HepG2 (cell line): Measurements from ENCODE around the gene PEAK3. TPM values are rescaled to one million over a fixed set of nuclear protein-coding genes. Genes with fewer than 3 reads are reported as not detected.

Experiments
- ATAC-seq: fragments of 200-7000 bp; cut with Tn5 transposase; 3 replicates; pipeline ENCODE4 v1.9.1; 2020; ENCODE audit warnings: mild to moderate bottlenecking, moderate library complexity
- BruUV-seq: library from RNA; stranded (reverse); fragments of 400-500 nt; replicated peaks from 2 replicates; lab custom pipeline; 2021; lab: Mats Ljungman, UMichigan
- CTCF ChIA-PET: fragments of 300-600 bp; formaldehyde crosslinking; extraction: SDS; loops from one replicate; lab custom pipeline; 2021; ENCODE audit warnings: low total read pairs, inconsistent platforms, low intra/inter-chr PET ratio; lab: Yijun Ruan, JAX
- POLR2A ChIA-PET: fragments of 350-600 bp; sonication (Branson Sonifier 250); formaldehyde crosslinking; loops from one replicate; lab custom pipeline; 2020; ENCODE audit warnings: antibody characterized with exemption, inconsistent platforms; lab: Yijun Ruan, JAX
- DNase-seq: peaks from one replicate; pipeline ENCODE4 v3.0.0-alpha.2; 2015; ENCODE audit warnings: low spot score
- FAIRE-seq: peaks from 3 replicates; lab custom pipeline; 2011; peaks lifted over from hg19 to GRCh38; lab: Jason Lieb, UNC
- H2AFZ ChIP-seq: one replicate; pipeline ENCODE4 v1.6.1; 2011; ENCODE audit warnings: low read length, inconsistent platforms
- H3K27ac ChIP-seq: fragments of 300-600 bp; 3 replicates; pipeline ENCODE4 v1.8.0; 2011; ENCODE audit warnings: mixed run types, mild to moderate bottlenecking, mixed read lengths, low read length, inconsistent platforms; ENCODE audit not compliant: insufficient read depth; ENCODE audit errors: extremely low read length
- H3K27me3 ChIP-seq, 2 experiments: fragments of 200-600 bp in 1 of 2; 2 replicates in 1 of 2; 3 replicates in 1 of 2; pipeline versions ENCODE4 v1.6.0 to v1.8.0; 2011; ENCODE audit warnings: low read length in 2 of 2, mild to moderate bottlenecking in 2 of 2, moderate library complexity in 2 of 2, inconsistent platforms in 1 of 2; ENCODE audit not compliant: insufficient read depth in 2 of 2, control insufficient read depth in 1 of 2
- H3K36me3 ChIP-seq, 2 experiments: fragments of 200-600 bp in 1 of 2; replicated peaks in 1 of 2; 2 replicates in 1 of 2; 3 replicates in 1 of 2; pipeline versions ENCODE4 v1.5.1 to v1.8.0; 2011; ENCODE audit warnings: low read length in 2 of 2, inconsistent platforms in 1 of 2; ENCODE audit not compliant: insufficient read depth in 2 of 2, control insufficient read depth in 1 of 2
- H3K4me1 ChIP-seq: 2 replicates; pipeline ENCODE4 v1.5.1; 2012; ENCODE audit warnings: low read length, inconsistent platforms; ENCODE audit not compliant: insufficient read depth
- H3K4me2 ChIP-seq: 2 replicates; pipeline ENCODE4 v1.6.0; 2011; ENCODE audit warnings: low read depth, low read length, inconsistent platforms
- H3K4me3 ChIP-seq, 3 experiments: fragments of 200-600 bp in 1 of 3; sonication (generic), shearing (Covaris generic) in 1 of 3; replicated peaks in 1 of 3; 2 replicates each; pipeline ENCODE4 v1.5.1; 2011 to 2016; ENCODE audit warnings: low read length in 3 of 3, inconsistent platforms in 2 of 3, low read depth in 2 of 3, mild to moderate bottlenecking in 2 of 3, control low read depth in 1 of 3, mixed read lengths in 1 of 3; ENCODE audit not compliant: insufficient read depth in 1 of 3
- H3K79me2 ChIP-seq: one replicate; pipeline ENCODE4 v1.6.1; 2011; ENCODE audit warnings: low read length, inconsistent platforms; ENCODE audit not compliant: insufficient read depth
- H3K9ac ChIP-seq: 2 replicates; pipeline ENCODE4 v1.6.0; 2011; ENCODE audit warnings: mild to moderate bottlenecking, low read depth, low read length, inconsistent platforms; ENCODE audit not compliant: insufficient read depth
- H3K9me3 ChIP-seq: 2 replicates; pipeline ENCODE4 v1.5.1; 2012; ENCODE audit warnings: mild to moderate bottlenecking, low read length
- H4K20me1 ChIP-seq: 2 replicates; pipeline ENCODE4 v1.6.0; 2011; ENCODE audit warnings: inconsistent platforms, mild to moderate bottlenecking, low read length, moderate library complexity; ENCODE audit not compliant: insufficient read depth
- AGO2 ChIP-seq: fragments of 200-400 bp; formaldehyde crosslinking; optimal IDR thresholded peaks from 2 replicates; pipeline ENCODE3; 2017; ENCODE audit warnings: mild to moderate bottlenecking, low read depth, low read length, moderate library complexity
- FOXM1 ChIP-seq: sonication (generic); formaldehyde crosslinking; IDR thresholded peaks from 2 replicates; pipeline ENCODE4 v1.5.0; 2020; ENCODE audit warnings: missing genetic modification reagents
- GABPA ChIP-seq, 2 experiments: IDR thresholded peaks; 2 replicates each; pipeline ENCODE4 v1.6.1; 2011 to 2016; ENCODE audit warnings: low read depth in 2 of 2, low read length in 1 of 2, missing biosample characterization in 1 of 2, missing genetic modification characterization in 1 of 2
- HNRNPL ChIP-seq: fragments of 200-400 bp; formaldehyde crosslinking; IDR thresholded peaks from 2 replicates; pipeline ENCODE4 v1.6.1; 2017; ENCODE audit warnings: mild to moderate bottlenecking, low read depth, low read length
- JDP2 ChIP-seq: sonication (generic); formaldehyde crosslinking; IDR thresholded peaks from 2 replicates; pipeline ENCODE4 v1.8.1; 2022; ENCODE audit warnings: missing genetic modification reagents, borderline replicate concordance
- RBFOX2 ChIP-seq: fragments of 200-400 bp; formaldehyde crosslinking; IDR thresholded peaks from 2 replicates; pipeline ENCODE4 v1.6.1; 2017; ENCODE audit warnings: low read depth, mild to moderate bottlenecking, low read length
- RFX5 ChIP-seq: IDR thresholded peaks from 2 replicates; pipeline ENCODE4 v1.6.1; 2011; ENCODE audit warnings: low read depth, low read length, improper control_type of control experiment
- XRCC5 ChIP-seq: fragments of 200-400 bp; formaldehyde crosslinking; optimal IDR thresholded peaks from 2 replicates; pipeline ENCODE3; 2017; ENCODE audit warnings: mild to moderate bottlenecking, low read length
- ZNF264 ChIP-seq: sonication (generic); formaldehyde crosslinking; IDR thresholded peaks from 2 replicates; pipeline ENCODE4 v1.4.0; 2020; ENCODE audit warnings: missing genetic modification reagents
- ZNF557 ChIP-seq: sonication (generic); formaldehyde crosslinking; IDR thresholded peaks from 2 replicates; pipeline ENCODE4 v1.4.0; 2020; ENCODE audit warnings: missing genetic modification reagents
- ZNF891 ChIP-seq: sonication (generic); formaldehyde crosslinking; IDR thresholded peaks from 2 replicates; pipeline ENCODE4 v1.5.0; 2020; ENCODE audit warnings: mild to moderate bottlenecking, missing genetic modification reagents
- WGBS: methylation state at CpG from one replicate; pipeline ENCODE4 v1.1.6; 2017; ENCODE audit warnings: low lambda C conversion rate; 5-methylcytosine and 5-hydroxymethylcytosine counted together
- in situ Hi-C: cut with HindIII; loops from 2 replicates; pipeline ENCODE4 v1.10.0; 2017; ENCODE audit warnings: low pct_unique_long_range_greater_than_20kb; ENCODE audit not compliant: extremely low pct_ligation_motif_present
- intact Hi-C: fragments of 100-400 bp; cut with micrococcal nuclease; formaldehyde crosslinking; loops from one replicate; pipeline ENCODE4 v1.10.0; 2022; ENCODE audit not compliant: unreplicated experiment
- polyA plus RNA-seq, 8 experiments: library from polyadenylated mRNA; depleted of rRNA in 3 of 8; stranded (reverse) in 7 of 8; unstranded in 1 of 8; fragments of >200 nt; fragmentation: Illumina TruSeq in 4 of 8; extraction: Trizol in 4 of 8; gene quantifications; 2 replicates each; pipeline versions ENCODE4 v1.2.1 to v1.2.3, GENCODE V29; 2011 to 2016; ENCODE audit warnings: low read depth in 4 of 8, missing spikeins in 1 of 8, mixed read lengths in 1 of 8; ENCODE audit not compliant: insufficient read depth in 1 of 8
- total RNA-seq, 5 experiments: library from RNA; depleted of rRNA; stranded (reverse); fragments of >200 nt; fragmentation: Illumina TruSeq; extraction: Trizol; gene quantifications; 2 replicates each; pipeline ENCODE4 v1.2.3, GENCODE V29; 2016; ENCODE audit warnings: low read depth in 1 of 5
- TF ChIP-seq, protein P1 (sequence below): fragments of 450-650 bp; IDR thresholded peaks from 2 replicates; pipeline ENCODE4 v1.6.1; 2017

The PEAK3 gene
- total and polyA plus RNA-seq, 2 of the 13 experiments (the other 11 are each of a cell fraction or from before 2014, with no cell fraction given): not detected

DNA sequence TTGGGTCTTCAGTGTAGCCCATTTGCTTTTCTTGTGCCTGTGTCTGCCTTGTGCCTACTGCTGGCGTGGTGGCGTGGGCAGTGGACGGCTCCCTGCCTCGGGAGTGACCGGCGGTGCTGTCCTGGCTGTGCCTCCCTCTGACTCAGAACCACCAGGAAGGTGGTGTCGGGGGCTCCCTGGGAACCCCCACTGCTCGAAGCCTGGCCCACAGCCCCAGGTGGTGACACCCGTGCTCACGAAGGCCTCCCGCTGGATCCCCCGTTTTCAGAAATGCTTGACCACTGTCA lies 37.9 kb downstream of the PEAK3 start:
- peaks cover 52% of the 10 kb centered on the region for H3K4me1 ChIP-seq
- FAIRE-seq (no peak), DNase-seq (no peak), ATAC-seq (no peak)
- peaks cover 25 to 50% of the 10 kb centered on the region in 2 experiments; a peak in 4 of 5 replicates for H3K36me3 ChIP-seq
- H3K27me3 ChIP-seq: no peaks in the 10 kb centered on the region
- peak; percentile 79; the same call in 1 of the 2 replicates for TF ChIP-seq HNRNPL
- TF ChIP-seq ZNF264 (CRISPR knock-in tag): no peak
- H3K9ac ChIP-seq: no peak overlapping the region
- in situ Hi-C loops (no loop called here), intact Hi-C loops (no loop called here)
- no peak overlapping the region for H3K4me3 ChIP-seq
- WGBS: 100% methylated on average over 6 of the region's 12 CpGs
- ChIA-PET POLR2A (interaction anchor here (0.8 kb wide), 2 partner anchors 8 to 9 kb away, joined by 3 to 4 read pairs; no protein-coding TSS in a partner anchor), CTCF (no interaction called here)
- H4K20me1 ChIP-seq: peaks cover 39% of the 10 kb centered on the region
- no peaks in the 10 kb centered on the region for H3K9me3 ChIP-seq
- H3K4me2 ChIP-seq: no peak overlapping the region
- H3K27ac ChIP-seq: no peak overlapping the region
- no TSS peak for BruUV-seq
- H2AFZ ChIP-seq: no peak overlapping the region
- H3K79me2 ChIP-seq: peaks cover 47% of the 10 kb centered on the region

DNA sequence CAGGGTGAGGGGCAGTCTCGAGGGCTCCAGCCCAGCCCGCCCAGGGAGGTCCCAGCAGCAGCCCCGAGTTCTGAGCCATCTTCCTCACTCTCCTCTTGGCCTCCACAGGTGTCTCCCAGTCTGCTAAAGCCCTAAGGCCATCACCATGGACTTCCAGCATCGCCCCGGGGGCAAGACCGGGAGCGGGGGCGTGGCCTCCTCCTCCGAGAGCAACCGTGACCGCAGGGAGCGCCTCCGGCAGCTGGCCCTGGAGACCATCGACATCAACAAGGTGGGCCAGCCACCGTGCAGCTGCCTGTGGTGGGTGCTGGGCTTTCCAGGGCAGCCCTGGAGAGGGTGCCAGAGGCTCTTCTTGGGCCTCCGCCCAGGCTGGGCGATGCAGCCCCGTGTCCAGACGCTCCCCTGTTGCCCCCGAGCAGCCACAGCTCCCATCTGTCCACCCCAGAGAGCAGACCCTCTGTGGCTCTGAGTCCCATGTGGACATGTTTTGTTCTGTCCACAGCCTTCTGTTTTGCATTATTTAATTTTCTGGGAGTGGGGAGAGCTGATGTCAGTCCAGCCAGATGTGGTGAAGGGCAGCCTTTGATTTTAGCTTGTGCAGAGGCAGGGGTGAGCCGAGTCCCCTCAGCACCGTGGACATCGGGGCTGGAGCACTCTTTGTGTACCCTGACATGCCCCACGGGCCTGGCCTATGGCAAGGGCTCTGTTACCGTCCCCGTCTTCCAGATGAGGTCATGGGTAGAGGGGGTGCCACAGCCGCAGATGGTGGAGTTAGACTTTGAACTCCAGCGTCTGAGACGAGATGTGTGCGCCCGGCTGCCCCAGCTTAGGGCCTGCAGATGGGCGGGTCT lies 38.5 kb downstream of the PEAK3 start:
- POLR2A ChIA-PET: interaction anchor here (0.8 to 1.5 kb wide), 4 partner anchors 8 to 23 kb away, joined by 3 to 9 read pairs (median 4); no protein-coding TSS in a partner anchor
- no TSS peak for BruUV-seq
- Histone ChIP-seq H3K4me3 (no peak overlapping the region), H3K4me2 (no peak overlapping the region; the same call in 1 of the 2 replicates), H3K9me3 (no peaks in the 10 kb centered on the region), H3K9ac (peak overlapping the region; percentile 6; the same call in 1 of the 2 replicates), H3K36me3 (peaks cover 25 to 50% of the 10 kb centered on the region in 2 experiments; a peak in 4 of 5 replicates), H3K79me2 (peaks cover 53% of the 10 kb centered on the region), H2AFZ (no peak overlapping the region), H4K20me1 (peaks cover 39% of the 10 kb centered on the region), H3K27me3 (no peaks in the 10 kb centered on the region), H3K4me1 (peaks cover 57% of the 10 kb centered on the region), H3K27ac (no peak overlapping the region)
- in situ Hi-C loops: no loop called here
- FAIRE-seq: no peak
- WGBS: 82% methylated on average over 15 of the region's 32 CpGs
- CTCF ChIA-PET: no interaction called here
- intact Hi-C loops: no loop called here
- DNase-seq: no peak
- TF ChIP-seq AGO2: peak; percentile 50
- TF ChIP-seq RBFOX2: 0 out of 2 replicates have a peak, but pooled peaks have one; percentile 30
- peak; percentile 4; the same call in 1 of the 2 replicates for TF ChIP-seq GABPA (IDR thresholded peaks at IDR 0.05; ENCODE audit: low read depth, low read length)
- no peak for TF ChIP-seq GABPA (CRISPR knock-in tag; IDR thresholded peaks at IDR 0.05; ENCODE audit: low read depth)
- peak; percentile 33 for TF ChIP-seq XRCC5
- TF ChIP-seq FOXM1 (CRISPR knock-in tag): no peak
- TF ChIP-seq, protein P1, sequence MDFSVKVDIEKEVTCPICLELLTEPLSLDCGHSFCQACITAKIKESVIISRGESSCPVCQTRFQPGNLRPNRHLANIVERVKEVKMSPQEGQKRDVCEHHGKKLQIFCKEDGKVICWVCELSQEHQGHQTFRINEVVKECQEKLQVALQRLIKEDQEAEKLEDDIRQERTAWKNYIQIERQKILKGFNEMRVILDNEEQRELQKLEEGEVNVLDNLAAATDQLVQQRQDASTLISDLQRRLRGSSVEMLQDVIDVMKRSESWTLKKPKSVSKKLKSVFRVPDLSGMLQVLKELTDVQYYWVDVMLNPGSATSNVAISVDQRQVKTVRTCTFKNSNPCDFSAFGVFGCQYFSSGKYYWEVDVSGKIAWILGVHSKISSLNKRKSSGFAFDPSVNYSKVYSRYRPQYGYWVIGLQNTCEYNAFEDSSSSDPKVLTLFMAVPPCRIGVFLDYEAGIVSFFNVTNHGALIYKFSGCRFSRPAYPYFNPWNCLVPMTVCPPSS: no peak
- no peak for TF ChIP-seq RFX5
- TF ChIP-seq JDP2 (CRISPR knock-in tag): no peak
- no peak for TF ChIP-seq ZNF891 (CRISPR knock-in tag)
- TF ChIP-seq ZNF557 (CRISPR knock-in tag): no peak
- no peak for ATAC-seq
